Spleen (tissue), 11 donors: ENCODE measurements around the gene CASQ2. TPM values are rescaled to one million over a fixed set of nuclear protein-coding genes. Genes with fewer than 3 reads are reported as not detected.

Source experiments
- DNase-seq: peaks from one replicate; pipeline ENCODE4 v3.0.0-alpha.2; 2020
- H3K27ac ChIP-seq, 8 donors: fragments of 200-600 bp; sonication (generic) in 7 of 8; 1 replicate in 4 of 8; 2 replicates in 4 of 8; pipeline versions ENCODE4 v1.5.0 to v1.8.0; 2016 to 2021; ENCODE audit warnings: inconsistent platforms in 4 of 8, mild to moderate bottlenecking in 4 of 8, moderate library complexity in 1 of 8
- H3K27me3 ChIP-seq, 7 donors: fragments of 200-600 bp; sonication (generic) in 6 of 7; replicated peaks in 1 of 7; 1 replicate in 4 of 7; 2 replicates in 3 of 7; pipeline versions ENCODE4 v1.5.0 to v1.8.0; 2016 to 2021; ENCODE audit warnings: inconsistent platforms in 3 of 7, mild to moderate bottlenecking in 1 of 7
- H3K36me3 ChIP-seq, 6 donors: fragments of 200-600 bp; sonication (generic) in 5 of 6; 1 replicate in 4 of 6; 2 replicates in 2 of 6; pipeline versions ENCODE4 v1.5.0 to v1.8.0; 2016 to 2021; ENCODE audit warnings: inconsistent platforms in 2 of 6
- H3K4me1 ChIP-seq, 6 donors: fragments of 200-600 bp; sonication (generic) in 5 of 6; 1 replicate in 3 of 6; 2 replicates in 3 of 6; pipeline versions ENCODE4 v1.5.0 to v1.8.0; 2016 to 2021; ENCODE audit warnings: inconsistent platforms in 3 of 6
- H3K4me3 ChIP-seq, 8 donors: fragments of 200-600 bp; sonication (generic) in 7 of 8; 1 replicate in 4 of 8; 2 replicates in 4 of 8; pipeline versions ENCODE4 v1.5.0 to v1.8.0; 2016 to 2021; ENCODE audit warnings: inconsistent platforms in 4 of 8, mild to moderate bottlenecking in 4 of 8, moderate library complexity in 2 of 8
- H3K9me3 ChIP-seq, 8 donors: fragments of 200-600 bp; sonication (generic) in 7 of 8; 1 replicate in 4 of 8; 2 replicates in 4 of 8; pipeline versions ENCODE4 v1.5.0 to v1.8.0; 2016 to 2021; ENCODE audit warnings: inconsistent platforms in 4 of 8
- POLR2A ChIP-seq, 3 donors: fragments of 450-650 bp; IDR thresholded peaks; one replicate each; pipeline ENCODE4 v1.5.1; 2017; ENCODE audit warnings: antibody characterized with exemption in 3 of 3, mild to moderate bottlenecking in 1 of 3
- POLR2AphosphoS5 ChIP-seq, 3 donors: sonication (generic); formaldehyde crosslinking; IDR thresholded peaks; one replicate each; pipeline ENCODE4 v1.5.1; 2017; ENCODE audit warnings: antibody characterized with exemption in 3 of 3
- WGBS, 5 donors: extraction: QIAGEN DNeasy Blood & Tissue Kit in 3 of 5; methylation state at CpG; one replicate each; pipeline versions ENCODE4 v1.1.5 to v1.1.7; 2013 to 2018; 5-methylcytosine and 5-hydroxymethylcytosine counted together
- intact Hi-C: fragments of 100-400 bp; cut with DNase I; formaldehyde crosslinking; loops from one replicate; pipeline ENCODE4 v1.15.0; 2023; ENCODE audit warnings: low total_unique reads
- polyA plus RNA-seq, 3 donors: library from polyadenylated mRNA; stranded (reverse); fragments of 200-250 nt; gene quantifications; one replicate each; pipeline ENCODE4 v1.2.1, GENCODE V29; 2013
- total RNA-seq, 7 donors: library from RNA; depleted of rRNA in 3 of 7; stranded (reverse); fragments of >200 nt in 3 of 7; fragmentation: NEBNext Ultra II Directional in 4 of 7; extraction: Animal tissue kit (Norgen Biotek cat#: 25700) in 4 of 7; gene quantifications; one replicate each; pipeline versions ENCODE4 v1.1.0 to v1.2.1, GENCODE V29; 2016 to 2021
- TF ChIP-seq, protein P1 (sequence below), 11 experiments: fragments of 200-600 bp in 7 of 11; fragments of 450-650 bp in 4 of 11; sonication (generic) in 4 of 11; IDR thresholded peaks in 8 of 11; conservative IDR thresholded peaks in 3 of 11; 1 replicate in 7 of 11; 2 replicates in 4 of 11; pipeline versions ENCODE4 v1.4.0 to v1.8.0; 2016 to 2021; ENCODE audit warnings: antibody characterized with exemption in 11 of 11, inconsistent platforms in 4 of 11, mild to moderate bottlenecking in 1 of 11
- donor health status: healthy with polysubstance abuse.
- donor health status: DM: no; HTN: no; CAD: no; lungs with moderate emphysema.
- donor health status: DM: no; HTN: no; CAD: no.
- donor health status: Bipolar disorder and iron deficiency.
- donor health status: healthy.
- donor health status: DM: no; HTN: no; CAD: no.
- donor health status: DM: yes; HTN: yes; CAD: no.

The CASQ2 gene
- total and polyA plus RNA-seq, 10 donors: 0.24 to 0.93 (median 0.51) TPM

DNA sequence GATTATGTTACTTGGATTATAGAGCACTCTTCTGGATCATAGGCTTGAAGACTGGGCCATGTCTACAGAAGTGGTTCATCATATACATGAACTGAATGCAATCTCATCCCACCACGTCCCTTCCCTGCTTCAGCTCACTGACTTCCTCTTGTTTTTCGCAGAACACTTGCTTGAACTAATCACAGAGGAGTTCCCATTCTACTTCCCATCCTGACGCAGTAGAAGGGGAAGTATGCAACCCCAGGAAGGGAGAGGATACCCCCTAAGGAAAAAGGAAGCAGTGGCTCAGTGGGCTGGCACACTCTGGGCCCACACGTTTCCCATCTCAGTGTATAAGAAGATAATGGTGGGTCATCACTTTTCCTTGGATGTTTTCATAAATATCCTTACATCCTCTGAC, 36.2 kb downstream of the CASQ2 start:
- no peak overlapping the region for H3K4me3 ChIP-seq
- 14 to 39% (median 24%) methylated on average over 4 of the region's 4 CpGs for WGBS, 5 donors
- H3K36me3 ChIP-seq: no peaks in the 10 kb centered on the region
- H3K27ac ChIP-seq: no peak overlapping the region
- TF ChIP-seq, protein P1, sequence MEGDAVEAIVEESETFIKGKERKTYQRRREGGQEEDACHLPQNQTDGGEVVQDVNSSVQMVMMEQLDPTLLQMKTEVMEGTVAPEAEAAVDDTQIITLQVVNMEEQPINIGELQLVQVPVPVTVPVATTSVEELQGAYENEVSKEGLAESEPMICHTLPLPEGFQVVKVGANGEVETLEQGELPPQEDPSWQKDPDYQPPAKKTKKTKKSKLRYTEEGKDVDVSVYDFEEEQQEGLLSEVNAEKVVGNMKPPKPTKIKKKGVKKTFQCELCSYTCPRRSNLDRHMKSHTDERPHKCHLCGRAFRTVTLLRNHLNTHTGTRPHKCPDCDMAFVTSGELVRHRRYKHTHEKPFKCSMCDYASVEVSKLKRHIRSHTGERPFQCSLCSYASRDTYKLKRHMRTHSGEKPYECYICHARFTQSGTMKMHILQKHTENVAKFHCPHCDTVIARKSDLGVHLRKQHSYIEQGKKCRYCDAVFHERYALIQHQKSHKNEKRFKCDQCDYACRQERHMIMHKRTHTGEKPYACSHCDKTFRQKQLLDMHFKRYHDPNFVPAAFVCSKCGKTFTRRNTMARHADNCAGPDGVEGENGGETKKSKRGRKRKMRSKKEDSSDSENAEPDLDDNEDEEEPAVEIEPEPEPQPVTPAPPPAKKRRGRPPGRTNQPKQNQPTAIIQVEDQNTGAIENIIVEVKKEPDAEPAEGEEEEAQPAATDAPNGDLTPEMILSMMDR (IDR thresholded peaks at IDR 0.05 in 8 of 11, conservative IDR thresholded peaks at IDR 0.05 in 3 of 11): no peak
- no peak for TF ChIP-seq POLR2AphosphoS5 (IDR thresholded peaks at IDR 0.05)
- no peak for TF ChIP-seq POLR2A (IDR thresholded peaks at IDR 0.05)
- H3K4me1 ChIP-seq: peaks cover 0 to 11% (median 3%) of the 10 kb centered on the region in 6 donors
- H3K27me3 ChIP-seq: no peaks in the 10 kb centered on the region
- no peak for DNase-seq
- no peaks in the 10 kb centered on the region for H3K9me3 ChIP-seq
- intact Hi-C loops: no loop called here

DNA sequence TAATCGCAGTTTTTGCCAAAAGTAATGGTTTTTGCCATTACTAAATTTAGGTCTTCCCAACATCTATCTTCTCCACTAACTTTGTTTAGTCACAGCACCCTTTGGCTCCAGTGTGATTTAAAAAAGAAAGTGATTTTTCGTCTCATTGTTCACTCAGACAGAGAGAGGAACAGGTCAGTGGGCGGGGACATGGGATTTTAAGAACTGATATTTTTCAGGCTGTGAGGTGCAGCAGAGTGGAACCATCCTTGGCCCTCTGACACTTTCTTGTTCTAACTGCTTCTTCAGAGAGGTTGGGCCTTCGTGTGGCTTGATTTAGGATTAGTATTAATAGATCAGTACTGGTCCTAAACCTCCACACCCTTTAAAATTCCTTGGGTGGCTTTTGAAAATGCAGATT, 38.8 kb downstream of the CASQ2 start:
- DNase-seq: no peak
- Histone ChIP-seq H3K9me3 (no peaks in the 10 kb centered on the region), H3K27me3 (no peaks in the 10 kb centered on the region), H3K4me1 (peaks cover 0 to 26% (median 9%) of the 10 kb centered on the region in 6 donors), H3K27ac (no peak overlapping the region), H3K36me3 (no peaks in the 10 kb centered on the region), H3K4me3 (no peak overlapping the region)
- intact Hi-C loops: no loop called here
- TF ChIP-seq, protein P1 (IDR thresholded peaks at IDR 0.05 in 8 of 11, conservative IDR thresholded peaks at IDR 0.05 in 3 of 11): no peak
- TF ChIP-seq POLR2A (IDR thresholded peaks at IDR 0.05) (no peak), POLR2AphosphoS5 (IDR thresholded peaks at IDR 0.05) (no peak)
- WGBS, 5 donors: 59 to 77% (median 73%) methylated on average over 4 of the region's 4 CpGs

DNA sequence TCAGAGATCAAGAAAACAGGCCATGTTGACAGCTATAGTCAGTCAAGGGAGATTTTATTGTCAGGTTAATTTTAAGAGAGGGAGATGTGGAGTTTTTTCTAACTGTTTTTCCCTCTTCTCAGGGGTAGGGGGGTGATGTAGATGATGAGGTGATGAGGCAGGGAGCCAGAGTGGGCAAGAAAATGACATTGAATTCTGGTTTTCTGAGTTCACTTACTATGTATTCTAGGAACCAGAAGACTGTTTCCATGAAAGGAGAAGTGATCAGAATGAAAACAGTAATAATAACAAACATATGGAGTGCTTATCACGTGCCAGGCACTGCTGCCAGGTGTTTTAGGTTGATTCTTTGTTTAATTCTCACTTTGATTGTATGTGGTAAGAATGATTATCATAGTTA, 40.2 kb downstream of the CASQ2 start:
- no peak for DNase-seq
- intact Hi-C loops: no loop called here
- no peaks in the 10 kb centered on the region for H3K36me3 ChIP-seq
- H3K27ac ChIP-seq: peak overlapping the region in 5 of 8 donors; percentile 16 to 46 (median 35)
- TF ChIP-seq, protein P1 (IDR thresholded peaks at IDR 0.05 in 8 of 11, conservative IDR thresholded peaks at IDR 0.05 in 3 of 11): no peak
- no peak for TF ChIP-seq POLR2A (IDR thresholded peaks at IDR 0.05)
- TF ChIP-seq POLR2AphosphoS5 (IDR thresholded peaks at IDR 0.05): no peak
- H3K27me3 ChIP-seq: no peaks in the 10 kb centered on the region
- H3K4me1 ChIP-seq: peaks cover 0 to 26% (median 10%) of the 10 kb centered on the region in 6 donors
- no peak overlapping the region for H3K4me3 ChIP-seq
- WGBS, 5 donors: 57 to 74% (median 65%) methylated on average over 1 of the region's 1 CpG
- no peaks in the 10 kb centered on the region for H3K9me3 ChIP-seq

DNA sequence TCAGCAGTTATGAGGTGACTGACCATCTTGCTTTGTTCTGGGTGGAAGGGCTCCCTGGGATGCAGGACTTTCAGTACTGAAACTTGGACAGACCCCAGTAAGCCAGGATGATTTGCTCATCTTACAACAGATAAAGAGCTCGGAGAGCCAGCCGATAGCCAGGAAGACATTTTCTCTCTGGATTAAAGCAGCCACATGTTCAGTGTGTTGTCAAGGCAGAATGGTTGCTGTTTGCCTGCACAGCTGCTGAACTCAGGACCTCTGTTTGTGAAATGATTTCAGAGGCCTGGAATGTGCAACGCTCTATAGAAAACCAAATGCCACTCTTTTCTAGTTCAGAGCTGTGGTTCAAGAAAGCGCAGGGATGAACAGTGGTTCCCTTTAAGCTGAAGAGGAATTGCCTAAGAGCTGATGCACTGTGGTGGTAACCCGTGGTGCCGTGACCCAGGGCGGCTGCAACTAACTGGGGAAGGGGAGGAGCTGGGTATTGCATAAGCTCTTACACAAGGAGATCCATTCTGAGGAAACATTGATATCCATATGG, 40.7 kb downstream of the CASQ2 start:
- no peaks in the 10 kb centered on the region for H3K9me3 ChIP-seq
- no peaks in the 10 kb centered on the region for H3K27me3 ChIP-seq
- intact Hi-C loops: no loop called here
- TF ChIP-seq, protein P1 (IDR thresholded peaks at IDR 0.05 in 8 of 11, conservative IDR thresholded peaks at IDR 0.05 in 3 of 11): no peak
- TF ChIP-seq POLR2AphosphoS5 (IDR thresholded peaks at IDR 0.05): peak in 1 of 3 donors; percentile 52
- no peak for TF ChIP-seq POLR2A (IDR thresholded peaks at IDR 0.05)
- H3K36me3 ChIP-seq: no peaks in the 10 kb centered on the region
- DNase-seq: no peak
- H3K27ac ChIP-seq: peak overlapping the region in 5 of 8 donors; percentile 35 to 47 (median 44)
- WGBS, 5 donors: 41 to 64% (median 47%) methylated on average over 7 of the region's 7 CpGs
- peaks cover 0 to 26% (median 10%) of the 10 kb centered on the region in 6 donors for H3K4me1 ChIP-seq
- no peak overlapping the region for H3K4me3 ChIP-seq
